Activated T-helper 2 cell treated with anti-CD3 and anti-CD28 coated beads, Interferon-gamma antibody, Interleukin-2, Interleukin-4, amounts not matched to agents 10 μg/mL and 5 μg/mL and 100 μg/mL, durations not matched to agents 14 hours and 24 hours and 36 hours (primary cell): Measurements from ENCODE around the gene LETM1. TPM values are rescaled to one million over a fixed set of nuclear protein-coding genes. Genes with fewer than 3 reads are reported as not detected.

ENCODE experiments used
- DNase-seq: peaks from one replicate; pipeline ENCODE4 v3.0.0; 2021; ENCODE audit warnings: low spot score
- H3K27ac Mint-ChIP-seq: one replicate; pipeline ENCODE4 v1.8.0; 2021; ENCODE audit warnings: mixed read lengths
- H3K27me3 Mint-ChIP-seq: one replicate; pipeline ENCODE4 v1.8.0; 2021; ENCODE audit warnings: low read depth, mixed read lengths
- H3K36me3 Mint-ChIP-seq: one replicate; pipeline ENCODE4 v1.8.0; 2021; ENCODE audit warnings: low read depth, mixed read lengths
- H3K4me1 Mint-ChIP-seq: one replicate; pipeline ENCODE4 v1.8.0; 2021; ENCODE audit warnings: low read depth, mixed read lengths
- H3K4me3 Mint-ChIP-seq: one replicate; pipeline ENCODE4 v1.8.0; 2021; ENCODE audit warnings: low read depth, mild to moderate bottlenecking, moderate library complexity, mixed read lengths
- H3K9me3 Mint-ChIP-seq: one replicate; pipeline ENCODE4 v1.8.0; 2021; ENCODE audit warnings: mixed read lengths
- intact Hi-C: fragments of 100-400 bp; cut with micrococcal nuclease; formaldehyde crosslinking; loops from one replicate; pipeline ENCODE4 v1.15.1; 2023
- total RNA-seq: library from RNA; stranded (reverse); gene quantifications from 2 replicates; pipeline ENCODE4 v1.2.3, GENCODE V29; 2022

The LETM1 gene
- total RNA-seq, 1 donor from 2014 or later = 76.6 TPM

GRCh38 chr4:1786544-1787362, 69.2 kb downstream of the LETM1 start:
- DNase-seq = no peak
- H3K9me3 Mint-ChIP-seq = no peaks in the 10 kb centered on the region
- no peak overlapping the region for H3K27ac Mint-ChIP-seq
- H3K4me1 Mint-ChIP-seq = no peaks in the 10 kb centered on the region
- no peak overlapping the region for H3K4me3 Mint-ChIP-seq
- H3K36me3 Mint-ChIP-seq = no peaks in the 10 kb centered on the region
- H3K27me3 Mint-ChIP-seq = peaks cover 7% of the 10 kb centered on the region
- intact Hi-C loops = no loop called here

GRCh38 chr4:1785592-1785991, 70.4 kb downstream of the LETM1 start:
- no peak for DNase-seq
- H3K27ac Mint-ChIP-seq = no peak overlapping the region
- intact Hi-C loops = no loop called here
- H3K4me1 Mint-ChIP-seq = no peaks in the 10 kb centered on the region
- H3K9me3 Mint-ChIP-seq = no peaks in the 10 kb centered on the region
- no peaks in the 10 kb centered on the region for H3K36me3 Mint-ChIP-seq
- H3K27me3 Mint-ChIP-seq = peaks cover 2% of the 10 kb centered on the region
- no peak overlapping the region for H3K4me3 Mint-ChIP-seq

GRCh38 chr4:1784789-1785591, 71.0 kb downstream of the LETM1 start:
- no peak overlapping the region for H3K27ac Mint-ChIP-seq
- no peaks in the 10 kb centered on the region for H3K27me3 Mint-ChIP-seq
- DNase-seq = no peak
- H3K4me1 Mint-ChIP-seq = no peaks in the 10 kb centered on the region
- no peak overlapping the region for H3K4me3 Mint-ChIP-seq
- intact Hi-C loops = no loop called here
- no peaks in the 10 kb centered on the region for H3K36me3 Mint-ChIP-seq
- no peaks in the 10 kb centered on the region for H3K9me3 Mint-ChIP-seq

GRCh38 chr4:1784395-1784788, 71.6 kb downstream of the LETM1 start:
- Mint-ChIP-seq H3K36me3 (no peaks in the 10 kb centered on the region), H3K4me3 (no peak overlapping the region), H3K27me3 (no peaks in the 10 kb centered on the region), H3K9me3 (no peaks in the 10 kb centered on the region), H3K27ac (no peak overlapping the region), H3K4me1 (no peaks in the 10 kb centered on the region)
- intact Hi-C loops = no loop called here
- no peak for DNase-seq

- H3K27me3 Mint-ChIP-seq = no peaks in the 10 kb centered on the region
- no peak overlapping the region for H3K4me3 Mint-ChIP-seq
- no peak for DNase-seq
- no peaks in the 10 kb centered on the region for H3K9me3 Mint-ChIP-seq
- no peak overlapping the region for H3K27ac Mint-ChIP-seq
- intact Hi-C loops = no loop called here
- no peaks in the 10 kb centered on the region for H3K4me1 Mint-ChIP-seq
- no peaks in the 10 kb centered on the region for H3K36me3 Mint-ChIP-seq
Observed at GRCh38 chr4:1783970-1784369, 72.0 kb downstream of the LETM1 start.

GRCh38 chr4:1783015-1783414, 72.9 kb downstream of the LETM1 start:
- intact Hi-C loops = no loop called here
- DNase-seq = no peak
- Mint-ChIP-seq H3K27ac (no peak overlapping the region), H3K4me3 (no peak overlapping the region), H3K27me3 (no peaks in the 10 kb centered on the region), H3K36me3 (no peaks in the 10 kb centered on the region), H3K4me1 (no peaks in the 10 kb centered on the region), H3K9me3 (no peaks in the 10 kb centered on the region)

GRCh38 chr4:1780435-1780834, 75.5 kb downstream of the LETM1 start:
- Mint-ChIP-seq H3K27ac (no peak overlapping the region), H3K4me1 (no peaks in the 10 kb centered on the region), H3K36me3 (no peaks in the 10 kb centered on the region), H3K27me3 (no peaks in the 10 kb centered on the region), H3K9me3 (no peaks in the 10 kb centered on the region), H3K4me3 (no peak overlapping the region)
- no peak for DNase-seq
- intact Hi-C loops = no loop called here

- no peak overlapping the region for H3K4me3 Mint-ChIP-seq
- no peak for DNase-seq
- H3K9me3 Mint-ChIP-seq = no peaks in the 10 kb centered on the region
- intact Hi-C loops = no loop called here
- no peak overlapping the region for H3K27ac Mint-ChIP-seq
- no peaks in the 10 kb centered on the region for H3K36me3 Mint-ChIP-seq
- no peaks in the 10 kb centered on the region for H3K27me3 Mint-ChIP-seq
- no peaks in the 10 kb centered on the region for H3K4me1 Mint-ChIP-seq
Observed at GRCh38 chr4:1779588-1780382, 76.2 kb downstream of the LETM1 start.

GRCh38 chr4:1778642-1779392, 77.1 kb downstream of the LETM1 start:
- H3K27me3 Mint-ChIP-seq = no peaks in the 10 kb centered on the region
- no peaks in the 10 kb centered on the region for H3K36me3 Mint-ChIP-seq
- H3K9me3 Mint-ChIP-seq = no peaks in the 10 kb centered on the region
- no peak overlapping the region for H3K4me3 Mint-ChIP-seq
- no peaks in the 10 kb centered on the region for H3K4me1 Mint-ChIP-seq
- DNase-seq = no peak
- intact Hi-C loops = no loop called here
- H3K27ac Mint-ChIP-seq = no peak overlapping the region

GRCh38 chr4:1777822-1778641, 77.9 kb downstream of the LETM1 start:
- no peaks in the 10 kb centered on the region for H3K27me3 Mint-ChIP-seq
- H3K36me3 Mint-ChIP-seq = no peaks in the 10 kb centered on the region
- no peaks in the 10 kb centered on the region for H3K9me3 Mint-ChIP-seq
- no peak overlapping the region for H3K27ac Mint-ChIP-seq
- no peak overlapping the region for H3K4me3 Mint-ChIP-seq
- intact Hi-C loops = no loop called here
- no peak for DNase-seq
- no peaks in the 10 kb centered on the region for H3K4me1 Mint-ChIP-seq

- intact Hi-C loops = no loop called here
Observed at GRCh38 chr4:1776521-1777161, 79.3 kb downstream of the LETM1 start.

More at GRCh38 chr4:1776521-1777161, 79.3 kb downstream of the LETM1 start:
- Mint-ChIP-seq H3K4me3 (no peak overlapping the region), H3K9me3 (no peaks in the 10 kb centered on the region), H3K27me3 (no peaks in the 10 kb centered on the region), H3K4me1 (no peaks in the 10 kb centered on the region), H3K36me3 (no peaks in the 10 kb centered on the region), H3K27ac (no peak overlapping the region)
- no peak for DNase-seq
